HCT116 (cell line): Measurements from ENCODE around the gene NHLRC3. TPM values are rescaled to one million over a fixed set of nuclear protein-coding genes. Genes with fewer than 3 reads are reported as not detected.
"Not testable (repeated sequence)": the region's sequence is repeated elsewhere in the genome, so short reads cannot be mapped to it uniquely, and the experiment has no call there.

Source experiments
- ATAC-seq: fragments of 200-7000 bp; cut with Tn5 transposase; 2 replicates; pipeline ENCODE4 v1.9.1; 2020; ENCODE audit warnings: mild to moderate bottlenecking, moderate library complexity
- BruUV-seq: library from RNA; stranded (reverse); fragments of 400-500 nt; replicated peaks from 2 replicates; lab custom pipeline; 2021; lab: Mats Ljungman, UMichigan
- CTCF ChIA-PET: fragments of 300-600 bp; sonication (Branson Sonifier 250); formaldehyde crosslinking; loops from one replicate; lab custom pipeline; 2021; ENCODE audit warnings: antibody characterized with exemption; lab: Charles Lee
- POLR2A ChIA-PET: fragments of 300-600, 350-600 bp; sonication (Branson Sonifier 250); formaldehyde crosslinking; loops from one replicate; lab custom pipeline; 2021; ENCODE audit warnings: antibody characterized with exemption; lab: Charles Lee
- RAD21 ChIA-PET, 2 experiments: fragments of 300-600 bp; sonication (Branson Sonifier 250); formaldehyde crosslinking; loops; one replicate each; lab custom pipeline; 2023; ENCODE audit warnings: low total read pairs in 2 of 2; ENCODE audit not compliant: uncharacterized antibody in 2 of 2, unreplicated experiment in 2 of 2, low non-redundant PET in 1 of 2; lab: Charles Lee
- DNase-seq: peaks from one replicate; pipeline ENCODE4 v3.0.0-alpha.2; 2010; ENCODE audit warnings: low read depth, low spot score
- H2AFZ ChIP-seq: fragments of 200-600 bp; shearing (Covaris generic), sonication (generic); 2 replicates; pipeline ENCODE4 v1.6.1; 2017; ENCODE audit warnings: low read depth, mixed run types, mixed read lengths, antibody characterized with exemption, low read length; ENCODE audit not compliant: poor library complexity, severe bottlenecking
- H3K27ac ChIP-seq: 2 replicates; pipeline ENCODE4 v1.5.1; 2012; ENCODE audit warnings: low read depth, low read length
- H3K27me3 ChIP-seq: fragments of 200-600 bp; sonication (generic); 2 replicates; pipeline ENCODE4 v1.6.1; 2016; ENCODE audit warnings: mixed run types, low read length, mixed read lengths; ENCODE audit not compliant: insufficient read depth
- H3K36me3 ChIP-seq, 2 experiments: fragments of 200-500 bp in 1 of 2; fragments of 200-600 bp in 1 of 2; sonication (Bioruptor generic) in 1 of 2; sonication (generic) in 1 of 2; 2 replicates each; pipeline versions ENCODE4 v1.5.1 to v1.6.1; 2014 to 2016; ENCODE audit warnings: low read length in 2 of 2, inconsistent platforms in 1 of 2, mixed read lengths in 1 of 2, mixed run types in 1 of 2; ENCODE audit not compliant: insufficient read depth in 2 of 2, control insufficient read depth in 1 of 2
- H3K4me1 ChIP-seq, 2 experiments: fragments of 200-600 bp in 1 of 2; sonication (generic) in 1 of 2; 2 replicates each; pipeline versions ENCODE4 v1.5.1 to v1.6.1; 2012 to 2017; ENCODE audit warnings: low read length in 2 of 2, inconsistent platforms in 1 of 2, mild to moderate bottlenecking in 1 of 2, mixed read lengths in 1 of 2, mixed run types in 1 of 2, moderate library complexity in 1 of 2; ENCODE audit not compliant: insufficient read depth in 2 of 2, control insufficient read depth in 1 of 2
- H3K4me2 ChIP-seq: fragments of 200-600 bp; sonication (generic); 2 replicates; pipeline ENCODE4 v1.6.1; 2017; ENCODE audit warnings: mixed run types, low read length, mixed read lengths
- H3K4me3 ChIP-seq, 2 experiments: fragments of 200-600 bp in 1 of 2; sonication (generic) in 1 of 2; replicated peaks in 1 of 2; 2 replicates each; pipeline ENCODE4 v1.5.1; 2011 to 2016; ENCODE audit warnings: low read length in 2 of 2, control low read depth in 1 of 2, low read depth in 1 of 2, mild to moderate bottlenecking in 1 of 2, mixed read lengths in 1 of 2, mixed run types in 1 of 2
- H3K79me2 ChIP-seq: fragments of 200-600 bp; sonication (generic); 2 replicates; pipeline ENCODE4 v1.6.1; 2017; ENCODE audit warnings: mild to moderate bottlenecking, mixed run types, low read length, moderate library complexity, mixed read lengths; ENCODE audit not compliant: insufficient read depth
- H3K9ac ChIP-seq: fragments of 200-600 bp; sonication (generic); 2 replicates; pipeline ENCODE4 v1.6.1; 2016; ENCODE audit warnings: low read length, mixed read lengths
- H3K9me2 ChIP-seq: fragments of 200-600 bp; sonication (generic), shearing (Covaris generic); 2 replicates; pipeline ENCODE4 v1.6.1; 2017; ENCODE audit warnings: mixed run types, mild to moderate bottlenecking, moderate library complexity; ENCODE audit not compliant: insufficient read depth
- H3K9me3 ChIP-seq, 2 experiments: fragments of 200-500 bp in 1 of 2; fragments of 200-600 bp in 1 of 2; sonication (Bioruptor generic) in 1 of 2; sonication (generic) in 1 of 2; 2 replicates each; pipeline ENCODE4 v1.6.1; 2014 to 2017; ENCODE audit warnings: low read length in 2 of 2, mixed read lengths in 2 of 2, inconsistent platforms in 1 of 2, low read depth in 1 of 2, mild to moderate bottlenecking in 1 of 2, mixed run types in 1 of 2, moderate library complexity in 1 of 2; ENCODE audit not compliant: control insufficient read depth in 1 of 2, insufficient read depth in 1 of 2
- H4K20me1 ChIP-seq: fragments of 200-600 bp; sonication (generic), shearing (Covaris generic); 2 replicates; pipeline ENCODE4 v1.6.1; 2017; ENCODE audit warnings: mixed run types, mild to moderate bottlenecking, moderate library complexity; ENCODE audit not compliant: insufficient read depth
- TCF7L2 ChIP-seq: IDR thresholded peaks from 2 replicates; pipeline ENCODE4 v1.7.0; 2011; ENCODE audit warnings: borderline replicate concordance, inconsistent platforms; ENCODE audit not compliant: insufficient read depth, insufficient read length; ENCODE audit errors: extremely low read depth
- YY1 ChIP-seq: IDR thresholded peaks from 2 replicates; pipeline ENCODE4 v1.6.1; 2011; ENCODE audit warnings: low read length, low read depth, moderate library complexity, mild to moderate bottlenecking; ENCODE audit not compliant: insufficient replicate concordance; ENCODE audit errors: extremely low read depth
- intact Hi-C: fragments of 100-400 bp; cut with micrococcal nuclease; formaldehyde crosslinking; loops from 2 replicates; pipeline ENCODE4 v1.10.0; 2022
- total RNA-seq: library from RNA; stranded (reverse); gene quantifications from one replicate; pipeline ENCODE4 v1.2.1, GENCODE V29; 2021; ENCODE audit not compliant: unreplicated experiment

NHLRC3 gene
- total RNA-seq, 1 experiment from 2014 or later = 7.2 TPM

DNA sequence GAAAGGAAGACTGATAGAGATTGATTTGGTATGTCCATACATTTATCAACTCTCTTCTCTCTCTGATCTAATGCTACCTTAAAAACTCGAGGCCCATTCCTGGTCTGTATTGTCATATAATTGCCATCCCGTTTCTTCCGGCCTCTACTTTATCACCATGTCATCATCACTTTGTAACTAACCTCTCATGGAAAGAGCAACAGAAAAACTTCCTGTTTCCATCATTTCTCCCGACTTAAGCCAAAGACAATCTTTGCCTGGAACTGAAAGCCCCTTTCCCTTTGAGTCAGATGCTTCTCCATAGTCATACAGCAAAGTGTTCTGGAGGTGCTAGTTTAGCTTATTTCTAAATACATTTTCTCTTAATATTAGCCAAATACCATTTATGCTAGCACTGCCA is 44.9 kb upstream of the NHLRC3 start:
- RAD21 ChIA-PET = no interaction called here
- H3K27ac ChIP-seq = no peak overlapping the region
- POLR2A ChIA-PET = no interaction called here
- no peak for TF ChIP-seq YY1
- TF ChIP-seq, all 23 proteins: peak for 0
- DNase-seq = no peak
- H3K36me3 ChIP-seq = no peaks in the 10 kb centered on the region
- intact Hi-C loops = no loop called here
- no peaks in the 10 kb centered on the region for H3K9me2 ChIP-seq
- H3K9ac ChIP-seq = no peak overlapping the region
- no peak for ATAC-seq
- no peaks in the 10 kb centered on the region for H3K27me3 ChIP-seq
- no peaks in the 10 kb centered on the region for H3K4me1 ChIP-seq
- no peak overlapping the region for H3K4me3 ChIP-seq
- BruUV-seq = no TSS peak
- H2AFZ ChIP-seq = no peak overlapping the region
- H3K9me3 ChIP-seq = no peaks in the 10 kb centered on the region
- no peaks in the 10 kb centered on the region for H4K20me1 ChIP-seq
- no peaks in the 10 kb centered on the region for H3K79me2 ChIP-seq
- no peak overlapping the region for H3K4me2 ChIP-seq
- CTCF ChIA-PET = no interaction called here

DNA sequence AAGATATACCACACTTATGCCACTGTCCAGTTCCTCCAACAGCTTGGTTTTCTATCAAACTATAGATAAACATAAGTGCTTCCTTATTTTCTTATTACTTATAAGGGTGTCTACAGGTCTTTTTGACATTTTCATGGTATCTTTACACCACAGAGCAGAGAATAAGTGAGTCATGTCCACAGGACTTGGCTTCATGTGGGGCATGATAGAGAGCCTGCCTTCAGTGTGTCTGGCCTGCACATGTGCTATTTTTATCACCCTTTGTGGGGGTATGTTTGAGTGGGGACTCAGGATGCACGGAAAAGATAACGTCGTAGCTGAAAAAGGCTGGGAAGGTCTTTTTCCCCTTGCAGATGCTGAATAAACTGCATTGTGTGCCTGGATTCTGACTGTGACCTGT is 39.5 kb upstream of the NHLRC3 start:
- DNase-seq = no peak
- Histone ChIP-seq H4K20me1 (no peaks in the 10 kb centered on the region), H3K4me3 (no peak overlapping the region), H3K4me2 (no peak overlapping the region), H3K9ac (no peak overlapping the region), H3K9me3 (no peaks in the 10 kb centered on the region), H3K79me2 (no peaks in the 10 kb centered on the region), H3K27me3 (no peaks in the 10 kb centered on the region), H2AFZ (no peak overlapping the region), H3K4me1 (no peaks in the 10 kb centered on the region), H3K9me2 (no peaks in the 10 kb centered on the region), H3K27ac (no peak overlapping the region), H3K36me3 (no peaks in the 10 kb centered on the region)
- BruUV-seq = no TSS peak
- no peak for ATAC-seq
- intact Hi-C loops = no loop called here
- ChIA-PET POLR2A (no interaction called here), RAD21 (no interaction called here), CTCF (no interaction called here)
- no peak for TF ChIP-seq TCF7L2
- TF ChIP-seq YY1 = no peak

DNA sequence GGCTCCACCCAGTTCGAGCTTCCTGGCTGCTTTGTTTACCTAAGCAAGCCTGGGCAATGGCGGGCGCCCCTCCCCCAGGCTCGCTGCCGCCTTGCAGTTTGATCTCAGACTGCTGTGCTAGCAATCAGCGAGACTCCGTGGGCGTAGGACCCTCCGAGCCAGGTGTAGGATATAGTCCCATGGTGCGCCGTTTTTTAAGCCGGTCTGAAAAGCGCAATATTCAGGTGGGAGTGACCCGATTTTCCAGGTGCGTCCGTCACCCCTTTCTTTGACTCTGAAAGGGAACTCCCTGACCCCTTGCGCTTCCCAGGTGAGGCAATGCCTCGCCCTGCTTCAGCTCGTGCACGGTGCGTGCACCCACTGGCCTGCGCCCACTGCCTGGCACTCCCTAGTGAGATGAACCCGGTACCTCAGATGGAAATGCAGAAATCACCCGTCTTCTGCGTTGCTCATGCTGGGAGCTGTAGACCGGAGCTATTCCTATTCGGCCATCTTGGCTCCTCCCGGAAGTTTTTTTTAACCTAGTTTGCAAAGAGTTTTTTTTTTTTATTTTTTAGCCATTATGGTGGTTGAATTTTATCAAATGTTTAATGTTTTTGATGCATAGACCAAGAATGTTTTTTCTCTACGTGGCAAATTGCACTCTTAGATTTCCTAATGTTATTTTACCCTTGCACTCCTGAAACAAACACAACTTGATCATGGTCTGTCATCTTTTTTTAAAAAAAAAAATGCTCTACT is 31.7 kb upstream of the NHLRC3 start:
- H3K9me3 ChIP-seq, H3K4me2 ChIP-seq, intact Hi-C loops, H3K27ac ChIP-seq, ATAC-seq, BruUV-seq, RAD21 ChIA-PET, H3K79me2 ChIP-seq, DNase-seq, H2AFZ ChIP-seq, H3K27me3 ChIP-seq, H4K20me1 ChIP-seq, H3K4me1 ChIP-seq, POLR2A ChIA-PET, H3K4me3 ChIP-seq, H3K9me2 ChIP-seq, CTCF ChIA-PET, H3K9ac ChIP-seq: not testable (repeated sequence)
- peaks cover 0 to 15% of the 10 kb centered on the region in 2 experiments; a peak in 2 of 4 replicates for H3K36me3 ChIP-seq
